Measurements from ENCODE around the gene DUXA. TPM values are rescaled to one million over a fixed set of nuclear protein-coding genes. Genes with fewer than 3 reads are reported as not detected.

The DUXA gene
- total RNA-seq, 1 experiment from 2014 or later, result not detected

GRCh38 chr19:57111329-57111644, 56.0 kb downstream of the DUXA start:
- Mint-ChIP-seq H3K27ac (no peak overlapping the region), H3K27me3 (ENCODE audit: low read depth) (peaks cover 2% of the 10 kb centered on the region)
- no peak for TF ChIP-seq CTCF (conservative IDR thresholded peaks at IDR 0.05)

More at GRCh38 chr19:57111329-57111644, 56.0 kb downstream of the DUXA start:
- Histone ChIP-seq H3K9me3 (ENCODE audit: control insufficient read depth, low read depth, low read length) (peaks cover 53% of the 10 kb centered on the region), H3K79me1 (ENCODE audit: insufficient read depth, low read depth, low read length, poor library complexity, severe bottlenecking) (no peaks in the 10 kb centered on the region), H2BK5ac (ENCODE audit: insufficient read length, low read length) (no peak overlapping the region), H4K91ac (ENCODE audit: insufficient read length, low read depth, low read length) (no peak overlapping the region), H3K14ac (ENCODE audit: insufficient read depth, low read length) (no peak overlapping the region), H4K5ac (ENCODE audit: insufficient read length, low read depth, low read length) (no peak overlapping the region), H3K79me2 (ENCODE audit: insufficient read depth, low read length) (no peaks in the 10 kb centered on the region), H3K56ac (ENCODE audit: insufficient read length, low read depth, low read length) (no peak overlapping the region), H2BK15ac (ENCODE audit: low read depth, low read length) (no peak overlapping the region), H3K9ac (ENCODE audit: extremely low read depth, insufficient read length, low read length) (no peak overlapping the region), H2AFZ (ENCODE audit: low read length) (no peak overlapping the region), H3K27me3 (ENCODE audit: insufficient read depth, low read length) (no peaks in the 10 kb centered on the region), H3T11ph (ENCODE audit: low read length) (no peak overlapping the region), H3K23ac (ENCODE audit: insufficient read length, low read depth, low read length) (no peak overlapping the region), H3K4me1 (ENCODE audit: insufficient read depth, low read length) (no peaks in the 10 kb centered on the region), H3K18ac (ENCODE audit: insufficient read length, low read depth, low read length) (no peak overlapping the region), H2AK5ac (ENCODE audit: insufficient read length, low read length) (no peak overlapping the region), H3K23me2 (ENCODE audit: insufficient read length, low read depth, low read length, poor library complexity, severe bottlenecking) (no peaks in the 10 kb centered on the region), H2BK120ac (ENCODE audit: low read depth, low read length, poor library complexity, severe bottlenecking) (no peak overlapping the region), H4K8ac (replicated peaks; ENCODE audit: insufficient read length, low read depth, low read length) (no peak overlapping the region), H3K4ac (ENCODE audit: low read depth, low read length) (no peak overlapping the region), H2BK12ac (ENCODE audit: insufficient read length, low read depth, low read length) (no peak overlapping the region), H3K4me2 (ENCODE audit: insufficient read depth, insufficient read length, low read length) (no peak overlapping the region), H3K27ac (ENCODE audit: insufficient read length, low read depth, low read length) (no peak overlapping the region), H2BK20ac (ENCODE audit: low read depth, low read length, poor library complexity, severe bottlenecking) (no peak overlapping the region), H4K20me1 (ENCODE audit: control insufficient read depth, insufficient read depth, insufficient read length) (no peaks in the 10 kb centered on the region)
- DNase-seq, result no peak
- Mint-ChIP-seq H3K4me1 (no peaks in the 10 kb centered on the region), H3K36me3 (ENCODE audit: insufficient read depth in 1 of 3, low read depth in 3 of 3) (peaks cover 0 to 40% (median 3%) of the 10 kb centered on the region in 3 experiments; a peak in 4 of 7 replicates), H3K9me3 (peaks cover 73 to 85% of the 10 kb centered on the region in 2 experiments), H3K4me3 (no peak overlapping the region)
- no CpG with 5 or more reads among the region's 1 CpG for WGBS (ENCODE audit: extremely low coverage, insufficient read length, low lambda C conversion rate)

All from H9 (cell line).